Smooth muscle cell (in vitro differentiated cells): ENCODE results near the gene DGCR2. TPM values are rescaled to one million over a fixed set of nuclear protein-coding genes. Genes with fewer than 3 reads are reported as not detected.
"Not testable (repeated sequence)": the region's sequence is repeated elsewhere in the genome, so short reads cannot be mapped to it uniquely, and the experiment has no call there.

Source experiments
- DNase-seq: peaks from one replicate; lab custom pipeline; 2025; ENCODE audit not compliant: unreplicated experiment; lab: John Stamatoyannopoulos, UW
- H2AFZ ChIP-seq: fragments of 200-600 bp; sonication (generic); 2 replicates; pipeline ENCODE4 v1.6.0; 2016; ENCODE audit warnings: antibody characterized with exemption, low read depth, mild to moderate bottlenecking
- H3F3A ChIP-seq: fragments of 200-600 bp; sonication (generic); 2 replicates; pipeline ENCODE4 v1.6.0; 2017; ENCODE audit warnings: antibody characterized with exemption, low read depth
- H3K27ac ChIP-seq: fragments of 200-600 bp; sonication (generic); 2 replicates; pipeline ENCODE4 v1.5.1; 2016; ENCODE audit warnings: low read depth, mild to moderate bottlenecking
- H3K27me3 ChIP-seq: fragments of 200-600 bp; sonication (generic); 2 replicates; pipeline ENCODE4 v1.6.1; 2016; ENCODE audit warnings: low read depth, mild to moderate bottlenecking
- H3K36me3 ChIP-seq: fragments of 200-600 bp; sonication (generic); 2 replicates; pipeline ENCODE4 v1.5.1; 2016; ENCODE audit warnings: low read depth
- H3K4me1 ChIP-seq: fragments of 200-600 bp; sonication (generic); 2 replicates; pipeline ENCODE4 v1.5.1; 2016; ENCODE audit warnings: low read depth
- H3K4me2 ChIP-seq: fragments of 200-600 bp; sonication (generic); 2 replicates; pipeline ENCODE4 v1.6.0; 2016; ENCODE audit warnings: mild to moderate bottlenecking
- H3K4me3 ChIP-seq: fragments of 200-600 bp; sonication (generic); 2 replicates; pipeline ENCODE4 v1.5.1; 2016; ENCODE audit warnings: mild to moderate bottlenecking
- H3K79me2 ChIP-seq: fragments of 200-600 bp; sonication (generic); 2 replicates; pipeline ENCODE4 v1.6.0; 2016; ENCODE audit warnings: low read depth, mild to moderate bottlenecking
- H3K9ac ChIP-seq: fragments of 200-600 bp; sonication (generic); 2 replicates; pipeline ENCODE4 v1.6.0; 2016; ENCODE audit warnings: low read depth
- H3K9me3 ChIP-seq: fragments of 200-600 bp; sonication (generic); replicated peaks from 2 replicates; pipeline ENCODE4 v1.5.1; 2016; ENCODE audit warnings: low read depth
- H4K20me1 ChIP-seq: fragments of 200-600 bp; sonication (generic); 2 replicates; pipeline ENCODE4 v1.6.0; 2016; ENCODE audit warnings: low read depth
- whole genome bisulfite sequencing: methylation state at CpG from one replicate; pipeline ENCODE4 v1.1.7; 2016; ENCODE audit warnings: low lambda C conversion rate; 5-methylcytosine and 5-hydroxymethylcytosine counted together
- polyA plus RNA-seq: library from polyadenylated mRNA; unstranded; fragments of >200 nt; fragmentation: Nextera tagmentation; extraction: Ambion mirVana; gene quantifications from 2 replicates; pipeline ENCODE4 v1.2.1, GENCODE V29; 2016
- total RNA-seq: library from RNA; depleted of rRNA; stranded (reverse); fragments of >200 nt; gene quantifications from 2 replicates; pipeline ENCODE4 v1.2.3, GENCODE V29; 2014

DGCR2 gene
- total and polyA plus RNA-seq, 2 experiments from 2014 or later = 46.7 to 53.2 TPM

DNA sequence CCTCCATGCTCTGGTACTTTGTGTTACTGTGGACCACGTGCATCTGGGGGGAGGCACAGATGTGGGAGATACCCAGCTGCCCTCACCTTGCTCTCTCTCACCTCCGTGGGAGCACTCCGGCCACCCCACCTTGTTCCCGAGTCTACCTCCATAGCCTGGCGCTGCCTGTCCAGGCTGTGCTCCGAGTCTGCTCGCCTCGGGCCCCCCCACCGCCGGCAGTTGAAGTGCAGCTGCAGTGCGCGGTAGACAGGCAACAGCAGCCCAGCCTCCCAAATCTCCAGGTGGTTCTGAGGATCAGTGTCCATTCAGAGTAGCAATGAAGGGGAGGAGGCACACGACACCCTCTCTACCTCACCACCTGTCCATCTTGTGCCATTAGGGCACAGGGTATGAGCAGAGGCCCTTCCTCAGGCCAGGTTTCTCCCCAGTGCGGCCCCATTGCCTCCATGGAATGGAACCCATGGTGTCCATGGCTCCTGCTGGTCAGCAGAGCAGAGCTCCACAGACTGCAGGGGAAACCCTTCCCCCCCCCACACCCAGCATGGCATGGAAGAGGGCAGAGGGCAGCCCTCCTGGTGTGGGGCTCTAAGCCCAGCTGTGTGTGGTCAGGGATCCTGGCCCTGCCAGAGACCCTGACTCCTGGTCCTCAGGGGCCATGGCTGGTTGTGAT lies 89.2 kb downstream of the DGCR2 start:
- 93% methylated on average over 14 of the region's 14 CpGs for WGBS
- H3K4me3 ChIP-seq, H3K9me3 ChIP-seq, H3K4me2 ChIP-seq, H3K36me3 ChIP-seq, H3K4me1 ChIP-seq, H3F3A ChIP-seq, H3K9ac ChIP-seq, H2AFZ ChIP-seq, DNase-seq, H3K27ac ChIP-seq, H3K79me2 ChIP-seq: not testable (repeated sequence)
- H4K20me1 ChIP-seq = peaks cover 23% of the 10 kb centered on the region
- H3K27me3 ChIP-seq = peaks cover 26% of the 10 kb centered on the region

DNA sequence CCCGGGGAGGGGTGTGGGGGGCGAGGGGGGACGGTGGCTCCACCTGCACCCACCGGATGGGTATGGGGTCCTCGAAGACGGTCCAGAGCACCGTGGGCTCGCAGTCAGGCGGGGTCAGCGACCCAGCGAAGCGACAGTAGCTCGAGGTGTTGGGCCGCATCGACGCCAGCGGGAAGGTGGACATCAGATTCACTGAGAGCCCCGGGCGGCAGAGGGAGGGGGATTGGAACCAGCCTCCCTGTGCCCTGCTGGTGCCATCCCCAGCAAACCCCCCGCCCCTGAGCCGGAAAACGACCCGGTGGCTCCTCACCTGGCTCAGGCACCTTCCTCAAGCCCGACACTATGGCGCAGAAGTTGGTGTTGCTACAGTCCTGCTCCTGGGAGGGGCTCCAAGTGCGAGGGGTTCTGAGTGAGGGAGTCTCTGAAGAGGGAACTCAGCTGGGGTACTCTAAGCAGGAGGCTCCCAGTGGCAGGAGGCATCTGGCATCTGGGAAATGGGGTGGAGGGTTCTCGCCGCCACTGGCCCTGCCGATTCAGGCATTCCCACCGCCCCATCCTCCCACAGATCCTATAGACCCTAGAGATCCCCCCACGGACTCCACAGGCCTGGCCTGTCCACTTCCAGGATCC lies 89.9 kb downstream of the DGCR2 start:
- DNase-seq, H3F3A ChIP-seq, H2AFZ ChIP-seq, H3K79me2 ChIP-seq, H3K9ac ChIP-seq, H3K4me3 ChIP-seq, H3K36me3 ChIP-seq, H3K9me3 ChIP-seq, H3K4me2 ChIP-seq, H3K27ac ChIP-seq, H3K4me1 ChIP-seq: not testable (repeated sequence)
- 89% methylated on average over 16 of the region's 31 CpGs for WGBS
- H4K20me1 ChIP-seq = peaks cover 19% of the 10 kb centered on the region
- peaks cover 26% of the 10 kb centered on the region for H3K27me3 ChIP-seq

DNA sequence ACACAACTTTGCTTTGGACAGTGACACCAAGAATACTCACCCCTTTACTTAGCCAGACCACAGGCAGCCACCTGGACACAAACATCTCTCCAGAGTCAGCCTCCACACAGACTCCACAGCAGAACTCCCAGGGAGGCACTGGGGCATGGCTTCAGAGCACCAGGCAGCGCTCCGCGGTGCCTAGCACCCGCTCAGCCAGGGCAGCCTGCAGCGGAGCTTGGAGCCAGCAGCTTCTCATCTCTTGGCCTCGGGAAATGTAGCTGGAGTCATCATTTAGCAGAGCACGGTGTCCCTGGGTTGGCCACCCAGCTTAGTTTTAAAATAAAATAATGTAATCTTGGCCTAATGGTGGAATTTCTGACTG lies 91.3 kb downstream of the DGCR2 start:
- not testable (repeated sequence) for H3K36me3 ChIP-seq, H3K79me2 ChIP-seq
- 98% methylated on average over 7 of the region's 7 CpGs for WGBS

DNA sequence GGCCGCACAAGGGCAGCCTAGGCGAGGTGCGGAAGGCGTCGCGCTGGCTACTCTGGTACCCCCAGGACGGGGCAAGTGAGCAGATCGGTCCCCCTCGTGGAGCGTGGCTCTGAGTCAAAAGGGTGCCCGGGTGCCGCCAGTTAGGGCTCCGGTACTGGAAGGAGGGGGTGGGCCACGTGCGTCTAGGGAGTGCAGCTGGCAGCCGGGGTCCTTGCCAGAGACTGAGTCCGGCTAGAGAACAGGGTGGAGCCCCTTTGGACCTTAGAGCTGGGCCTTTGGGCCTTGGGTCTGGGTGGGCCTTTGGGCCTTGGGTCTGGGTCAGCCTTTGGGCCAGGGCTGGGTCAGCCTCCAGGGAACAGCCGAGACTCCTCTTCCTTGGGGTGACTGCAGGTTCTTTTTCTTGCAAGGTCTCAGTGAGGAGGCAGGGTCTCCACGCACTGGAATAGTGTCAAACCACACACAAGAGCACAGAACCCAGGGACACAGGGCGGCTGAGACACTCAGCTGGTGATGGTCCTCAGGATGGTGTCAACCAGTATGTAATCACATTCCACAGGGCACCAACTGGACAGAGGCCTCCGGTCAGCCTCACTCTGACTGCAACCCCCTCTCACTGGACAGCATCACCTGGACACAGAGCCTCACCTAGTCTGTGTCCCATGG lies 91.9 kb downstream of the DGCR2 start:
- H3K9ac ChIP-seq, H3K4me2 ChIP-seq, DNase-seq, H4K20me1 ChIP-seq, H3K27ac ChIP-seq, H2AFZ ChIP-seq, H3F3A ChIP-seq, H3K4me1 ChIP-seq, H3K4me3 ChIP-seq, H3K36me3 ChIP-seq, H3K79me2 ChIP-seq, H3K9me3 ChIP-seq: not testable (repeated sequence)
- WGBS = 56% methylated on average over 18 of the region's 21 CpGs
- peaks cover 26% of the 10 kb centered on the region for H3K27me3 ChIP-seq

More for the DNA sequence above, 91.3 kb downstream of the DGCR2 start:
- H3K27me3 ChIP-seq = peaks cover 26% of the 10 kb centered on the region
- H3K4me1 ChIP-seq, H3F3A ChIP-seq, H3K9ac ChIP-seq, H3K4me3 ChIP-seq, DNase-seq, H3K27ac ChIP-seq, H3K9me3 ChIP-seq, H3K4me2 ChIP-seq, H4K20me1 ChIP-seq, H2AFZ ChIP-seq: not testable (repeated sequence)

DNA sequence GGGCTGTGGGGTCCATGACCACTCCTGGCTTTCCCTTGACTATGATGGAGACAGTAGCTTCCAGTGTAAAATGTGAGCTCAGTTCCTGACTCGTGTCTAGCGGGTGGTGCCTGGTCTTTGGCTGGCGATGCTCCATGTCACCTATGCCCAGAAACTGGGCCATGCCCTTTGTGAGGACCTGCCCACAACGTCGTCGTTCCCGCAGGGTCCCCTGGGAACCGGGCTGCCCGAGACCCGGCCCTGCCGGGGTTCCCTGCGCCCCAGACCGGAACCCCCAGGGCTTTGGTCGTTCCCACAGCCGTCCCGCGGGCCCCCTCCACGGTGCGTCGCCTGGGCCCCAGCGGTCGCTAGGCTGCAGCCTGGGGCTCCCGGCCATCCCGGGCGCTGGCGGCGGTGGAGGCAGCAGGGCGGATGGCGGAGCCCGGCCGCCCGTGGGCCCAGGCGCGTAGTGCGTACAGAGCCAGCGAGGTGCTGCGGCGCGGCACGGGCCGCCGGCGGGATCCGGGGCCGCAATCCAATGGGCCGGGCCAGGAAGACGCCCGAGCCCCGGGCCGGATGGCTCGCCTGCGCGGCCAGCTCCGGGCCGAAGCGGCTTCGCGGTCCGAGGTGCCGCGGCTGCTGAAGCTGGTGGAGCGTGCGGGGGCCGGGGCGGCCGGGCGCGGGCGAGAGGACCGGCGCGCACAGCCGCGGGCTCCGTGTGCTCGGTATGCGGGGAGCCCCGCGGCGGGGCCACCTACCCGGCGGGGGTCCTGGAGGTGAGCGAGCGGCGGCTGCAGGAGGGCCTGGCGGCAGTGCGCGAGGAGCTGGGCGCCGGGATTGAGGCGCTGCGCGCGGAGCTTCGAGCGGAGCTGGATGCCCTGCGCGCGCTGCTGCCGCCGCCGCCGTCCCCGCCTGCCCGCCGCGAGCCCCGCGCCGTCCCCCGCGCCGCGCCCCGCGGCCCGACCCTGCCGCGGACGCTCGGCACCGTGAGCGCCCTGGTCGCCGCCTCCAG lies 92.8 kb downstream of the DGCR2 start:
- H3K9ac ChIP-seq, H4K20me1 ChIP-seq, H3K9me3 ChIP-seq, H3K4me2 ChIP-seq, H3K4me1 ChIP-seq, H3K27ac ChIP-seq, H3F3A ChIP-seq, H2AFZ ChIP-seq, H3K4me3 ChIP-seq, DNase-seq, H3K79me2 ChIP-seq, H3K36me3 ChIP-seq: not testable (repeated sequence)
- 20% methylated on average over 47 of the region's 125 CpGs for WGBS
- peaks cover 26% of the 10 kb centered on the region for H3K27me3 ChIP-seq

DNA sequence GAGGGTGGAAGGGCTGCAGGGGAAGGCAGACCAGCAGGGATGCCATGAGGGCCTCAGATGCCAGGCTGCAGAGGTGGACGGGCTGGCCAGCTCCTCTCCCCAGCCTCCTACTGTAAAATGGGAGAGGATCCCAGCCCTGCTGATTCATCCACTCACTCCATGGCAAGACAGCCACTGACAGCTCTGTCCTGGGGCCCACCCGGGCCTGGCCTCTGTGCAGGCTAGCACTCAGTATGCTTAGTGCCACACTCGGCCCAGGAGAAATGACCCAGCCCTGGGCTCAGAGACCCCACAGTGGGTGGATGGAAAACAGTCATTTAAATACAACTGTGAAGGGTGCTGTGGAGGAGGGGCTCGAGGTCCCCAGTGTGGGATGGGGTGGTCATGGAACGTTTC lies 94.2 kb downstream of the DGCR2 start:
- not testable (repeated sequence) for H3K79me2 ChIP-seq, H3F3A ChIP-seq, H3K4me3 ChIP-seq, H3K9me3 ChIP-seq, H2AFZ ChIP-seq, H3K27ac ChIP-seq, H3K4me1 ChIP-seq, H3K9ac ChIP-seq, DNase-seq, H3K4me2 ChIP-seq, H3K36me3 ChIP-seq, H4K20me1 ChIP-seq
- WGBS = 71% methylated on average over 5 of the region's 5 CpGs
- peaks cover 26% of the 10 kb centered on the region for H3K27me3 ChIP-seq

DNA sequence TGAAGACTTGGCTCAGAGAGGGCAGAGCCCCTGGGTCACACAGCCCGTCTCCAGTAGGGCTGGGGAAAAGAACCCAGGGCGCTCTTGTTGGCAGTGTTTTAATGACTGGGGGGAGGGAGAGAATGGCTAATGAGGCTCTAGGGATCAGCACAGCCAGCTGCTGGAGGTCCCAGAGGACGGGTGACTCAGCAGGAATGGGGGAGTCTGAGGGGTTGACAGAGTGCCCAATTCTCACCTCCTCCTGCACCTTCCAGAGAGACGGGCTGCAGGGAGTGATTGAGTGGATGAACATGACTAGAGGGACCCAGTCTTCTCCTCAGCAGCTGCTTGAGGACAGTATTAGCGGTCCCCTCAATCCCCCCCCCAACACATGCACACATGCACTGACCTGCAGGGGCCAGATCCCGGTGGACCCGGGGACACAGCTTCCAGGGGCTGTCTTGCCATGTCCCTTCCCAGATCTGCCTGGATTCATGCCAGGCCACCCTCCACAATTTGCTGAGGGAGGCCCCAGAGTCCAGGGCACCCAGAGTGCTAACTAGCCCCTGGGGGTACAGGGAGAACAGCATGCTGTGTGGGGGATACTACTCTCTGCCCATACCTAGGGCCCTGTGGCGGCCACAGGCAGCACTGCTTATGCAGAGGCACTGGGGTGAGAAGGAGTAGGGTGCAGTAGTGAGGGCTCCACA lies 94.7 kb downstream of the DGCR2 start:
- not testable (repeated sequence) for H3K4me1 ChIP-seq, H3K9me3 ChIP-seq, H3K9ac ChIP-seq, H3K4me3 ChIP-seq, H3K27ac ChIP-seq, H3K4me2 ChIP-seq, H4K20me1 ChIP-seq, DNase-seq, H3F3A ChIP-seq, H3K79me2 ChIP-seq, H2AFZ ChIP-seq, H3K36me3 ChIP-seq
- peaks cover 26% of the 10 kb centered on the region for H3K27me3 ChIP-seq
- 79% methylated on average over 6 of the region's 8 CpGs for WGBS
